RWPE2 (cell line): ENCODE measurements around the gene SLX4.

Experiments used
- ATAC-seq: fragments of 200-7000 bp; cut with Tn5 transposase; 3 replicates; pipeline ENCODE4 v1.9.1; 2021; ENCODE audit warnings: low read depth
- DNase-seq: peaks from one replicate; pipeline ENCODE4 v3.0.0-alpha.2; 2020; ENCODE audit warnings: low spot score
- H3K27ac ChIP-seq: fragments of 450-650 bp; 2 replicates; pipeline ENCODE4 v1.5.1; 2017; ENCODE audit warnings: mild to moderate bottlenecking; ENCODE audit not compliant: poor library complexity, severe bottlenecking
- H3K27me3 ChIP-seq: fragments of 250-450 bp; sonication (Bioruptor Pico); 2 replicates; pipeline ENCODE4 v1.5.1; 2021; ENCODE audit warnings: mild to moderate bottlenecking, moderate library complexity; ENCODE audit not compliant: insufficient read depth, poor library complexity, severe bottlenecking
- H3K36me3 ChIP-seq: fragments of 250-450 bp; sonication (Bioruptor Pico); 2 replicates; pipeline ENCODE4 v1.5.1; 2020; ENCODE audit warnings: low read depth, mild to moderate bottlenecking, moderate library complexity
- H3K4me1 ChIP-seq: fragments of 250-450 bp; sonication (Bioruptor Pico); 2 replicates; pipeline ENCODE4 v1.5.1; 2021; ENCODE audit warnings: mild to moderate bottlenecking, moderate library complexity; ENCODE audit not compliant: insufficient read depth, poor library complexity, severe bottlenecking
- H3K4me3 ChIP-seq: fragments of 250-450 bp; sonication (Bioruptor Pico); 2 replicates; pipeline ENCODE4 v1.5.1; 2021; ENCODE audit warnings: mild to moderate bottlenecking, moderate library complexity; ENCODE audit not compliant: severe bottlenecking
- H3K9me3 ChIP-seq: fragments of 250-450 bp; sonication (Bioruptor Pico); 2 replicates; pipeline ENCODE4 v1.5.1; 2021; ENCODE audit warnings: mild to moderate bottlenecking, moderate library complexity; ENCODE audit not compliant: severe bottlenecking
- CTCF ChIP-seq: fragments of 450-650 bp; IDR thresholded peaks from one replicate; pipeline ENCODE4 v1.5.1; 2017; ENCODE audit warnings: mild to moderate bottlenecking, moderate library complexity; ENCODE audit not compliant: poor library complexity, severe bottlenecking

SLX4 gene

DNA sequence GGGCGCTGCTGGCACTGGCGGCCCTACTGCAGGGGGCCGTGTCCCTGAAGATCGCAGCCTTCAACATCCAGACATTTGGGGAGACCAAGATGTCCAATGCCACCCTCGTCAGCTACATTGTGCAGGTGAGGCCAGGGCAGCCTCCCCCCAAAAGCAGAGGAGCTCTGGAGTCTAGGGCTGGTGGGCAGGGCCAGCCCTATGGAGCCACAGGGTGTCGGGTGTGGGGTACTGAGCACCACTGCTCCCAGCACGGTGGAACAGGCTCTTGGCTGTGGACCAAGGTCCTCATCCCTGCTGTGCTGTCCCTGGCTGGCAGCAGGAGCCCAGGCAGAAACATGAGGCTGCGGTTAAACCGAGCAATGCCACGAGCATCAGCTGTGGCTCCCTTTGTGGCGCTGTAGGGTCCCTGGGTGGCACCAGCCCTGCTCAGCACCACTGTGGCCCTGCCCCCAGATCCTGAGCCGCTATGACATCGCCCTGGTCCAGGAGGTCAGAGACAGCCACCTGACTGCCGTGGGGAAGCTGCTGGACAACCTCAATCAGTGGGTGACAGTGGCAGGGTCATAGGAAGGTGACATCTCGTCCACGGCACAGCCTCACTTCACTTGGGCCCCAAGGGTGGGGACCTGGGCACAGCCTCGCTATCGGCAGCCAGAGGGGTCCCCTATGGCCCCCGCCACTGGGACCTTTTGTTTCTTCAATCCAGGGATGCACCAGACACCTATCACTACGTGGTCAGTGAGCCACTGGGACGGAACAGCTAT is 44.2 kb upstream of the SLX4 start:
- H3K9me3 ChIP-seq = no peaks in the 10 kb centered on the region
- ATAC-seq = no peak
- no peak overlapping the region for H3K4me3 ChIP-seq
- H3K27me3 ChIP-seq = no peaks in the 10 kb centered on the region
- no peaks in the 10 kb centered on the region for H3K4me1 ChIP-seq
- no peak for TF ChIP-seq CTCF
- DNase-seq = peak; percentile 49
- H3K36me3 ChIP-seq = peaks cover 37% of the 10 kb centered on the region
- no peak overlapping the region for H3K27ac ChIP-seq

- peak; percentile 36 for DNase-seq
- no peak for ATAC-seq
- no peak for TF ChIP-seq CTCF
- Histone ChIP-seq H3K9me3 (no peaks in the 10 kb centered on the region), H3K27ac (no peak overlapping the region), H3K4me3 (no peak overlapping the region), H3K36me3 (peaks cover 31% of the 10 kb centered on the region), H3K4me1 (no peaks in the 10 kb centered on the region), H3K27me3 (no peaks in the 10 kb centered on the region)
Observed at GRCh38 chr16:3655030-3655395, 43.6 kb upstream of the SLX4 start.

GRCh38 chr16:3654249-3654991 is 43.0 kb upstream of the SLX4 start, which contains the start of gene DNASE1:
Gene DNASE1 (plus strand): TSS chr16:3654691. CDS start chr16:3655374, 683 bp downstream.
- no peaks in the 10 kb centered on the region for H3K4me1 ChIP-seq
- no peaks in the 10 kb centered on the region for H3K27me3 ChIP-seq
- ATAC-seq = peak; percentile 64
- peak; percentile 78 for TF ChIP-seq CTCF
- peak; percentile 68 for DNase-seq
- H3K27ac ChIP-seq = no peak within 1 kb of the TSS
- H3K36me3 ChIP-seq = peaks cover 26% of the 10 kb centered on the region
- H3K9me3 ChIP-seq = no peaks in the 10 kb centered on the region
- H3K4me3 ChIP-seq = no peak within 1 kb of the TSS

GRCh38 chr16:3652373-3653195 is 41.2 kb upstream of the SLX4 start:
- no peak overlapping the region for H3K27ac ChIP-seq
- no peaks in the 10 kb centered on the region for H3K4me1 ChIP-seq
- peaks cover 10% of the 10 kb centered on the region for H3K36me3 ChIP-seq
- H3K4me3 ChIP-seq = no peak overlapping the region
- H3K27me3 ChIP-seq = no peaks in the 10 kb centered on the region
- DNase-seq (peak; percentile 17), ATAC-seq (no peak)
- H3K9me3 ChIP-seq = no peaks in the 10 kb centered on the region
- no peak for TF ChIP-seq CTCF
